Smooth muscle cell of trachea (primary cell): ENCODE measurements around the gene CFAP53. TPM values are rescaled to one million over a fixed set of nuclear protein-coding genes. Genes with fewer than 3 reads are reported as not detected.

ENCODE experiments used
- total RNA-seq: library from RNA; depleted of rRNA; stranded (reverse); fragments of >200 nt; gene quantifications from 2 replicates; pipeline ENCODE4 v1.2.1, GENCODE V29; 2014

Gene CFAP53, protein sequence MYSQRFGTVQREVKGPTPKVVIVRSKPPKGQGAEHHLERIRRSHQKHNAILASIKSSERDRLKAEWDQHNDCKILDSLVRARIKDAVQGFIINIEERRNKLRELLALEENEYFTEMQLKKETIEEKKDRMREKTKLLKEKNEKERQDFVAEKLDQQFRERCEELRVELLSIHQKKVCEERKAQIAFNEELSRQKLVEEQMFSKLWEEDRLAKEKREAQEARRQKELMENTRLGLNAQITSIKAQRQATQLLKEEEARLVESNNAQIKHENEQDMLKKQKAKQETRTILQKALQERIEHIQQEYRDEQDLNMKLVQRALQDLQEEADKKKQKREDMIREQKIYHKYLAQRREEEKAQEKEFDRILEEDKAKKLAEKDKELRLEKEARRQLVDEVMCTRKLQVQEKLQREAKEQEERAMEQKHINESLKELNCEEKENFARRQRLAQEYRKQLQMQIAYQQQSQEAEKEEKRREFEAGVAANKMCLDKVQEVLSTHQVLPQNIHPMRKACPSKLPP
- total RNA-seq = 0.44 and 0.83 TPM in 2 replicates

DNA sequence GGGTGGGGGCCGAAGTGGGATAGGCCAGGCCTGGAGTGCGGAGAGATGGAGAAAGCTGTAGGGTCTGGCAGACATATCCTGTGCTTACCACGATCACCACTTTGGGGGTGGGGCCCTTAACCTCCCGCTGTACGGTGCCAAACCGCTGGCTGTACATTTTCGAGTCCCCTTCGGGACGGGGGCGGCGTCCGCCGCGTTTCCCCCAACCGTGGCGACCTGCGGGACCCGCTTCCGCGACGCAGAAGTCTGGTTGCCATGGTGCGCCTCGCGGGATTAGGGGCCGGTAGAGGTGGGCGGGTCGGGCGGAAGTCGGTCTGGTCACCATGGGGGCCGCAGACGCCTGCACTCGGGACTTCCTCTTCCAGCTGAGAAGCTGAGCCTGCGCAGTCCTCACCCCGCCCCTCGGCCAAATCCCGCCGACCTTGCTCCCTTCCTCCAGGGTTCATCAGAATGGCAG is at the start of gene CFAP53:
CFAP53 (minus strand) TSS at position 248 of the 457 bp plus-strand sequence; CDS start at position 157, 91 bp downstream.

DNA sequence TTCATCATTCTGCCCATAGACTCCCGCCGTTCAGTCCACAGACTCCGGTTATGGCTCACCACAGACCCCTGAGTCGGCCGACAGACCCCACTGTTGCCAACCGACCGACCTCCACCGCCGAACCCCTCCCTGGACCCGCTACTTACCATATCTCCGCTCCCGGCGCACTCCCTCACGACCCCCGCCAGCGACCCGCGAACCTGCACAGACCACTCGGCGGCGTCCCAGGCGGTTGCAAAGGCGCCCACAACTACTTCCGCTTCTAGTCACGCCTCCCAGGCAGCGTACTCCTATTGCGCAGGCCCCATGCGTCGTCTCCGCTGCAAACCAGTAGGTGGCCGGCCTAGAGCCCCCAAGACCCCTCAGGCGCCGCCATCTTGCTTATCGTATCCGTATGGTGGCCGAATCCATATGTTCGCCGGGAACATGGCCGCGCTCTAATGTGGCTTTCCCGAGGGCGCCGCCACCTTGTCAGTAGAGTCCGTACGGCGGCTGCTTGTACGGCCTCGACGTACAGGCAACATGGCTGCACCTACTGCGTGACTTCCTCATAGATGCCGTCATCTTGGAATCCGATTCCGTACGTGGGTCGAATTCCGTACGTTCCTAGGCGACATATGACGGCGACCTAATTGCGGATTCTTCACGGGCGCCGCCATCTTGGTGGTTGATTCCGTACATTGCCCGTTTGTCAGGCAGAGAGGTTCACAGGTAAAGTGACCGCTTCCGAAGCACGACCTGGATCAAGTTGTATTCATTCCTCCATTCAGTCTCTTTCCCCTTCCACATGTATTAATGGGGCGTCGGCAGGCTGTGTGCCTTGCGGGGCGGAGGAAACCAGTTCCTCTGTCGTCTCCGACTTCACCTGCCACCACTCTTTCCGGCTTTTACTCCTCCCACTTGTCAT is 21.4 kb upstream of the CFAP53 start, which contains the start of gene CXXC1:
CXXC1 (minus strand) TSS at position 252 of the 907 bp plus-strand sequence; CDS start at position 149, 103 bp downstream.

DNA sequence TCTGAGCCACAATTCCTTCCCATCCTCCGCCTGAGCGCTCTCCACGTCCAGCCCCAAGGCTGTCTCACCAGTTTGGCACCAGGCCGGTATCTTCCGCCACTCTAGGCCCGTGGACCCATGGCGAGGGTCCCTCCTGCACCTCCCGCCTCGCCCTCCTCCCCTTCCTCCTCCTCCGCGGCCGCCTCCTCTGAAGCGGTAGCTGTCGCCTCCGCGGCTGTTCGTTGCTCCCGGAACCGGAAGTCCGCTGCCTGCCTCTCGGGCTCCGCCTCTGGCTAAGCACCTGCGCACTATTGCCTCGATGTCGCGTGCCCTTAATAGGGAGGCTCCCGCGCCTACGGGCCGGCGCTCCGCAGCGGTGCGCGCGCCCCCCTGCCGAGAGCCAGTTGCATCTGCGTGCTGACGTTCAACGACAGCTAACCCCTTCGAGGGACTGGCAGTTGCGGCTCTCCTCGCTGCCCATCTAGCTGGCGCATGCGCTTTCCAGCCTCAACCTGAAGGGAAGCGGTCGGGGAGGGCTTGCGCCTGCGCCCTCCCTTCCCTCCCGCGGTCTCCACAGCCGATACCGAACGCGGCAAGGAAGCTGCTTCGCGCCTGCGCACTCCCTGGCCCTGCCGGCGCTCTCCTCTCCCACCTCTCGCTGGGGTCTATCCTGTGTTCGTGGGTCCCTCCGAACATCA is 15.1 kb upstream of the CFAP53 start, which contains the start of gene MBD1:
MBD1 (minus strand) TSS at position 229 of the 677 bp plus-strand sequence. CDS start 1,531 bp downstream, outside the sequence.

DNA sequence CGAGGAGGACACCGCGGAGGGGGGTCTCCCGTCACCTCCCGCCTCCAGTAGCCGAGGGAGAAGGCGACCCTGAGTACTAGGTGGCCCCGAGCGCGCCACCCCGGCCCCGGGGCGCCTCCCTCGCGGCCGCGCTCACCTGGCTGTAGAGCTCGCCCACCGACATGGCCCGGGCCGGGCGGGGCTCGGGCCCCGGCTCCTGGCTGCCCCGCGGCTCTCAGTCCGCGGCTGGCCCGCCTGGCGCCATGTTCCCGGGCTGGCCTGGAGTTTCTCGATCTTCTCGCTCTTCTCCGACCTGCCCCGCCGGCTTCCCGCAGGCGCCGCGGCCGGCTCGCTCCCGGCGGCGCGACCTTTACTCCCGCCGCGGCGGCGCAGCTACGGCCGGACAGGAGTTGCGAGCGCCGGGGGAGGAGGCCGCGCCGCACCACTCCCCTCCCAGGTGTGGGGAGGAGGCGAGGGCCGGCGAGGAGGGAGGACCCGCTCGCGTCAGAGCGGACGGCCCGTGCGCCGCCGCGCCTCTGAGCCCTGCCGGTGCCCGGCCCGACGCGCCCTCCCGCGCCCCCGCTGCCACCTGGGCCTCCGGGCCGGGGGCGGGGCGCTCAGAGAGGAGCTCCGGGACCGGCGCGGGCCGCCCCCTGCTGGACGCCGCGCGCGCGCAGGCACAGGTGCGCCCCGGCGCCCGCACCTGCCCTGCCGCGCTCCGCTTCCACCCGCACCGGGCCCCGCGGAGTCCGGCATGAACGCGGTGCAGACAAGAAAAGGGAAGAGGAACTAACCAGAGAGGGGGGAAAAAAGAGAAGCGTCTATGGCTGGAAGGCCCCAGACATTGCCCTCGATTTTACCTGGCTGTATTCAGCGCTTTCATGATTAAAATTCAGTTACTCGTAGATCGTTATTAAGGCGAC is 71.4 kb downstream of the CFAP53 start, which contains the start of gene MYO5B:
MYO5B (minus strand) TSS at position 517 of the 902 bp plus-strand sequence; CDS start at position 163, 354 bp downstream.

Other genes with a start within 250 kb of the CFAP53 start
- under 0.01 TPM in 1 of 2 replicates, not detected in the other for gene MYO5B, start 71.3 kb downstream of the CFAP53 start, total RNA-seq
- gene MBD1, start 15.0 kb upstream of the CFAP53 start, total RNA-seq = 63.7 and 85.7 TPM in 2 replicates
- gene CXXC1, start 21.2 kb upstream of the CFAP53 start, total RNA-seq = 39.7 and 40.4 TPM in 2 replicates
- gene SKA1, start 108.6 kb upstream of the CFAP53 start, total RNA-seq = 1.5 and 15.6 TPM in 2 replicates